Endothelial cell of umbilical vein (primary cell): ENCODE measurements around the gene USE1. TPM values are rescaled to one million over a fixed set of nuclear protein-coding genes. Genes with fewer than 3 reads are reported as not detected.

Experiments used
- BruUV-seq: library from RNA; stranded (reverse); fragments of 400-500 nt; replicated peaks from 2 replicates; lab custom pipeline; 2021; lab: Mats Ljungman, UMichigan
- CTCF ChIA-PET: fragments of 300-600, 350-600 bp; sonication (Branson Sonifier 250); formaldehyde crosslinking; loops from one replicate; lab custom pipeline; 2021; ENCODE audit warnings: antibody characterized with exemption, inconsistent platforms; lab: Charles Lee
- POLR2A ChIA-PET: fragments of 300-600, 350-600 bp; sonication (Branson Sonifier 250); formaldehyde crosslinking; loops from one replicate; lab custom pipeline; 2021; ENCODE audit warnings: antibody characterized with exemption, inconsistent platforms; lab: Charles Lee
- DNase-seq: peaks from one replicate; pipeline ENCODE4 v3.0.0-alpha.2; 2011; ENCODE audit warnings: low read depth, low spot score
- FAIRE-seq: peaks from 2 replicates; lab custom pipeline; 2011; peaks lifted over from hg19 to GRCh38; lab: Jason Lieb, UNC
- H2AFZ ChIP-seq: 2 replicates; pipeline ENCODE4 v1.6.0; 2012; ENCODE audit warnings: low read depth, low read length, control low read depth, inconsistent platforms
- H3K27ac ChIP-seq: 2 replicates; pipeline ENCODE4 v1.5.1; 2011; ENCODE audit warnings: low read depth, mild to moderate bottlenecking, control low read depth, low read length, moderate library complexity; ENCODE audit not compliant: insufficient read depth
- H3K27me3 ChIP-seq, 2 experiments: 2 replicates each; pipeline versions ENCODE4 v1.6.0 to v1.6.1; 2011; ENCODE audit warnings: low read length in 2 of 2, mixed read lengths in 1 of 2; ENCODE audit not compliant: control insufficient read depth in 2 of 2, insufficient read depth in 2 of 2
- H3K36me3 ChIP-seq, 2 experiments: 2 replicates in 1 of 2; 3 replicates in 1 of 2; pipeline ENCODE4 v1.5.1; 2011; ENCODE audit warnings: low read length in 2 of 2, mild to moderate bottlenecking in 1 of 2, moderate library complexity in 1 of 2; ENCODE audit not compliant: control insufficient read depth in 2 of 2, insufficient read depth in 2 of 2; ENCODE audit errors: extremely low read depth in 1 of 2
- H3K4me1 ChIP-seq: 3 replicates; pipeline ENCODE4 v1.5.1; 2011; ENCODE audit warnings: mild to moderate bottlenecking, low read length; ENCODE audit not compliant: control insufficient read depth, insufficient read depth; ENCODE audit errors: extremely low read depth
- H3K4me2 ChIP-seq: 2 replicates; pipeline ENCODE4 v1.6.1; 2011; ENCODE audit warnings: low read length, control low read depth, mixed read lengths; ENCODE audit not compliant: insufficient read depth
- H3K4me3 ChIP-seq, 3 experiments: fragments of 200-600 bp in 1 of 3; sonication (generic), shearing (Covaris generic) in 1 of 3; replicated peaks in 1 of 3; 2 replicates each; pipeline ENCODE4 v1.5.1; 2011 to 2016; ENCODE audit warnings: control low read depth in 3 of 3, low read length in 3 of 3, mild to moderate bottlenecking in 2 of 3, inconsistent platforms in 1 of 3, low read depth in 1 of 3, moderate library complexity in 1 of 3; ENCODE audit not compliant: insufficient read depth in 1 of 3
- H3K79me2 ChIP-seq: 2 replicates; pipeline ENCODE4 v1.6.0; 2012; ENCODE audit warnings: low read length, inconsistent platforms; ENCODE audit not compliant: control insufficient read depth, insufficient read depth
- H3K9ac ChIP-seq: replicated peaks from 2 replicates; pipeline ENCODE3; 2011; ENCODE audit warnings: low read length, control low read depth; ENCODE audit not compliant: insufficient read depth; ENCODE audit errors: extremely low read depth
- H3K9me1 ChIP-seq: replicated peaks from 3 replicates; pipeline ENCODE4 v1.6.0; 2011; ENCODE audit warnings: mild to moderate bottlenecking, low read length; ENCODE audit not compliant: control insufficient read depth, insufficient read depth; ENCODE audit errors: extremely low read depth
- H3K9me3 ChIP-seq: replicated peaks from 2 replicates; pipeline ENCODE4 v1.5.1; 2012; ENCODE audit warnings: low read length, inconsistent platforms; ENCODE audit not compliant: control insufficient read depth, insufficient read depth
- H4K20me1 ChIP-seq: replicated peaks from 2 replicates; pipeline ENCODE3; 2011; ENCODE audit warnings: mild to moderate bottlenecking, low read length; ENCODE audit not compliant: control insufficient read depth, insufficient read depth; ENCODE audit errors: extremely low read depth
- CTCF ChIP-seq, 2 donors: IDR thresholded peaks; 1 replicate in 1 of 2; 2 replicates in 1 of 2; pipeline ENCODE4 v1.5.1; 2011; ENCODE audit warnings: low read length in 2 of 2, mild to moderate bottlenecking in 2 of 2, moderate library complexity in 2 of 2, control low read depth in 1 of 2, inconsistent platforms in 1 of 2, low read depth in 1 of 2; ENCODE audit not compliant: insufficient read depth in 1 of 2; ENCODE audit errors: extremely low read depth in 1 of 2
- EZH2 ChIP-seq: IDR thresholded peaks from 2 replicates; pipeline ENCODE4 v1.6.1; 2012; ENCODE audit warnings: borderline replicate concordance, low read depth, mild to moderate bottlenecking, moderate library complexity, low read length, inconsistent platforms; ENCODE audit not compliant: severe bottlenecking
- FOS ChIP-seq: IDR thresholded peaks from 2 replicates; pipeline ENCODE4 v1.6.1; 2011; ENCODE audit warnings: mild to moderate bottlenecking, low read length, moderate library complexity, borderline replicate concordance; ENCODE audit not compliant: insufficient read depth
- GATA2 ChIP-seq: IDR thresholded peaks from 2 replicates; pipeline ENCODE4 v1.7.0; 2011; ENCODE audit warnings: low read depth, mild to moderate bottlenecking, moderate library complexity, mixed read lengths, low read length; ENCODE audit not compliant: insufficient read length, insufficient read depth
- JUN ChIP-seq: IDR thresholded peaks from 2 replicates; pipeline ENCODE4 v1.6.1; 2011; ENCODE audit warnings: borderline replicate concordance, low read depth; ENCODE audit not compliant: insufficient read length, insufficient read depth
- MYC ChIP-seq: IDR thresholded peaks from one replicate; pipeline ENCODE4 v1.6.1; 2011; ENCODE audit warnings: mild to moderate bottlenecking, low read depth, low read length
- POLR2A ChIP-seq: IDR thresholded peaks from 2 replicates; pipeline ENCODE4 v1.6.1; 2012; ENCODE audit warnings: low read depth, mild to moderate bottlenecking, control low read depth, low read length
- POLR2AphosphoS5 ChIP-seq: IDR thresholded peaks from 2 replicates; pipeline ENCODE4 v1.6.1; 2012; ENCODE audit warnings: low read depth, mild to moderate bottlenecking, control low read depth, low read length, moderate library complexity; ENCODE audit not compliant: insufficient read depth
- dilution Hi-C: fragments of 300-500 bp; cut with MboI; formaldehyde crosslinking; loops from one replicate; pipeline ENCODE4 v1.15.0; 2019; ENCODE audit warnings: low sequenced_read_pairs; ENCODE audit not compliant: extremely low pct_ligation_motif_present
- intact Hi-C: fragments of 100-400 bp; cut with micrococcal nuclease; formaldehyde crosslinking; loops from one replicate; pipeline ENCODE4 v1.10.0; 2022
- polyA plus RNA-seq, 4 experiments: library from polyadenylated mRNA; depleted of rRNA in 3 of 4; stranded (reverse) in 3 of 4; unstranded in 1 of 4; fragments of >200 nt; gene quantifications; 2 replicates each; pipeline versions ENCODE4 v1.2.1 to v1.2.3, GENCODE V29; 2011 to 2012; ENCODE audit warnings: missing spikeins in 1 of 4
- total RNA-seq: library from RNA; stranded (reverse); gene quantifications from 2 replicates; pipeline ENCODE4 v1.2.3, GENCODE V29; 2021
- TF ChIP-seq, protein P1 (sequence below): IDR thresholded peaks from 2 replicates; pipeline ENCODE4 v1.6.1; 2011; ENCODE audit not compliant: insufficient read depth, insufficient read length

USE1 gene
- total and polyA plus RNA-seq, 2 donors (not counting 3 experiments of a cell fraction or from before 2014, with no cell fraction given) = 21.3 to 27.6 TPM

DNA sequence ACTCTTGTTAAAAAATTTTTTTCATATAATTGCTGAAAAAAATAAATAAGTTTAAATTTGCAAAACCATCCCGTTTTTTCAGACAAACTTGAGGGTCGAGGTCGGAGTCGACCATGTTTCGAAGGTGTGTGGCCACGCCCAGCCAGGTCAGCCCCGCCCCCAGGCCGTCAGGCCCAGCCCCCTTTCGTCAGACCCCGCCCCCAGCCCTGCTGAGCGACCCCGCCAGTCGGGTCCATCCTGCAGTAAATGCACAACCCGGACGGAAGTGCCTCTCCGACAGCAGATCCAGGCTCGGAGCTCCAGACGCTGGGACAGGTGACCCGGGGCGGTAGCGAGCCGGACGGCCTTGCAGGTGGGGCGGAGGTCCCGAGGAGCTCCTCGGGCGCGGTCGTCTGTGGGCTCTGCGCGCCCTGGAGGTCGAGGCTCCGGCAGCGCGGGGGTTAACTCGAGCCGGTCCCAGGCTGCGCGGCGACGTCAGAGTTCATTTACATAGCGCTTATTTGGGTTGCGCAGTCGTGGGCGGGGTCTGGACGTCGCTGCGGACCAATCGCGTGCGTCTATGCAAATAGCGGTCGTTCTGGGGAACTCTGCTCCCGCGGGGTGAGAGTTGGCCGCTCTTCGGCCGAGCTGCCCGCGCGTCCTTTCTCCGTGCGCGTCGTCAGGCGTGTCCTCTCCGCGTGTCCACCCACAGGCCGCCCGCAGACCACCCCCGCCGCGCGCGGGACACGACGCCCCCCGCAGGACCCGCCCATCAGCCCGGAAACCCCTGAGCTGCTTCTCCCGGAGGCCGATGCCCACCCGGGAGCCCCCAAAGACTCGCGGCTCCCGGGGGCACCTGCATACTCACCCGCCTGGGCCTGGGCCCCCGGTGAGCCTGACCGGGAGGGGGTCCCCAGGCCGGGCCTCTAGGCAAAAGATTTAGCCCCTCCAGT, 11.1 kb downstream of the USE1 start, which contains the start of gene OCEL1:
OCEL1 (plus strand) TSS at position 225 of the 932 bp plus-strand sequence; CDS start at position 247, 22 bp downstream.
- ChIA-PET CTCF (interaction anchor here (0.7 to 1.3 kb wide), 4 partner anchors 9 to 66 kb away, joined by 3 to 6 read pairs (median 3); no protein-coding TSS in a partner anchor), POLR2A (interaction anchor here (1.3 kb wide), 1 partner anchor 9 kb away, joined by 5 read pairs; no protein-coding TSS in a partner anchor)
- Histone ChIP-seq H3K27me3 (no peaks in the 10 kb centered on the region), H3K9me1 (no peaks in the 10 kb centered on the region), H3K4me3 (peak within 1 kb of the TSS; percentile 38 to 67 (median 53)), H4K20me1 (no peaks in the 10 kb centered on the region), H3K9me3 (no peaks in the 10 kb centered on the region), H3K36me3 (no peaks in the 10 kb centered on the region), H3K79me2 (no peaks in the 10 kb centered on the region), H3K4me1 (peaks cover 5% of the 10 kb centered on the region), H3K9ac (peak within 1 kb of the TSS; percentile 62), H2AFZ (peak within 1 kb of the TSS; percentile 86), H3K27ac (peak within 1 kb of the TSS; percentile 40), H3K4me2 (peak within 1 kb of the TSS; percentile 77)
- DNase-seq (peak; percentile 98), FAIRE-seq (peak; percentile 93)
- no TSS peak for BruUV-seq
- intact Hi-C loops = loop anchor here (1.0 to 2.0 kb wide), 2 partner anchors 11 to 41 kb away; partner anchors contain the start of genes BABAM1 and USE1
- dilution Hi-C loops = no loop called here
- TF ChIP-seq CTCF (IDR thresholded peaks at IDR 0.05; ENCODE audit: extremely low read depth in 1 of 2, insufficient read depth in 1 of 2, low read depth in 1 of 2, low read length in 2 of 2) (no peak), EZH2 (no peak), POLR2AphosphoS5 (peak; percentile 90), POLR2A (peak; percentile 85), JUN (no peak), MYC (no peak), GATA2 (no peak), FOS (no peak)
- TF ChIP-seq, protein P1, sequence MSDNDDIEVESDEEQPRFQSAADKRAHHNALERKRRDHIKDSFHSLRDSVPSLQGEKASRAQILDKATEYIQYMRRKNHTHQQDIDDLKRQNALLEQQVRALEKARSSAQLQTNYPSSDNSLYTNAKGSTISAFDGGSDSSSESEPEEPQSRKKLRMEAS = peak; percentile 17
